Tongue (tissue), 2 donors: ENCODE data around the gene OVCA2. TPM values are rescaled to one million over a fixed set of nuclear protein-coding genes. Genes with fewer than 3 reads are reported as not detected.
"Not testable (repeated sequence)": the region's sequence is repeated elsewhere in the genome, so short reads cannot be mapped to it uniquely, and the experiment has no call there.

Experiments
- DNase-seq: peaks from one replicate; pipeline ENCODE4 v3.0.0-alpha.2; 2015
- total RNA-seq: library from RNA; depleted of rRNA; stranded (reverse); fragments of >200 nt; gene quantifications from one replicate; pipeline ENCODE4 v1.2.3, GENCODE V29; 2014

The OVCA2 gene
- total RNA-seq, result 25.6 TPM

DNA sequence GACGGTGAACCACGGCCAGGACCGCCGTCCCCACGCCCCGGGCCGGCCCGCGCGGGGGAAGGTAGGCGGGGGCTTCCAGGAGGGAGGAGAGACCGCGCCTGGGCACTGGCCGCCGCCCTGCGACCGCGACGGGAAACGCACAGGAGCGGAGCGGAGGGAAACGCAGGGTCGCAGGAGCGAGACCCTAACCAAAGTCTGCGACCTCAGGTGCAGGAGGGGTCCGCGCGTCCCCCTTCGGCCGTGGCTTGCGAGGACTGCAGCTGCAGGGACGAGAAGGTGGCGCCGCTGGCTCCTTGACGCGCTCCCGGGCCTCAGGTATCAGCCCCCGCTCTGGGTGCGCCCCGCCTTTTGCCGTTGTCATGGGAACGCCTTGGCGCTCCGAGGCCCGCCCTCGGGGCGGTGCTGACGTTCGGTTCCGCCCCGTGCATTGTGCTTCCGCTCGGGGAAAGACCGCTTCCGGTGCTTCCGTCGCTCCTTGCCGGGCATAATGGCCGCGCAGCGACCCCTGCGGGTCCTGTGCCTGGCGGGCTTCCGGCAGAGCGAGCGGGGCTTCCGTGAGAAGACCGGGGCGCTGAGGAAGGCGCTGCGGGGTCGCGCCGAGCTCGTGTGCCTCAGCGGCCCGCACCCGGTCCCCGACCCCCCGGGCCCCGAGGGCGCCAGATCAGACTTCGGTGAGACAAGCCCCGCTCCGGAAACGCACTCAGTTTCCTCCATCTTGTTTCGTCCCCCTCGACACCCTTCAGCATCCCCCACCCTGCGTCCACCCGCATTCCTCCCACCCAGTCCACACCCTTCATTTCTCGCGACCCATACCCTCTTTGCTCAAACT, at the start of gene OVCA2:
Gene OVCA2, plus strand, starts transcription at position 462 of the 829 bp plus-strand sequence. Its CDS starts 26 bp downstream, at position 488.
- DNase-seq, result peak; percentile 98

DNA sequence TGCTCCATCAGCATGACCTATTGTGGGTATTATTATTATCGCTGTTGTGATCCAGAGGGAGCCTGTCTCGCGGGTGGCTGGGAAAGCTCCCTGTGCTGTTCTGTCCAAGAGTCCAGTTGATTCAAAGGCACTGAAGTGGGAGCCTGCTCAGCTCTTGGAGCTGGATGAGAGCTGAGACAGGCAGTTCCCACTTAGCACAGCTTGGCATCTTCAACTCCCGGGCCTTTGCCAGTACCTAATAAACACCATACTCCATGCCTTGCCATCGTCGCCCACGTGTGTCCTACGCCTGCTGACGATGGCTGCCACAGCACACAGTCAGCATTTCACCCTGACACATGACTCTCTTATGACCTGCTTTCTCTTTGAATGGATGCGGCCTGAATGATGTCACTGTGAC, 49.3 kb upstream of the OVCA2 start:
- no peak for DNase-seq

DNA sequence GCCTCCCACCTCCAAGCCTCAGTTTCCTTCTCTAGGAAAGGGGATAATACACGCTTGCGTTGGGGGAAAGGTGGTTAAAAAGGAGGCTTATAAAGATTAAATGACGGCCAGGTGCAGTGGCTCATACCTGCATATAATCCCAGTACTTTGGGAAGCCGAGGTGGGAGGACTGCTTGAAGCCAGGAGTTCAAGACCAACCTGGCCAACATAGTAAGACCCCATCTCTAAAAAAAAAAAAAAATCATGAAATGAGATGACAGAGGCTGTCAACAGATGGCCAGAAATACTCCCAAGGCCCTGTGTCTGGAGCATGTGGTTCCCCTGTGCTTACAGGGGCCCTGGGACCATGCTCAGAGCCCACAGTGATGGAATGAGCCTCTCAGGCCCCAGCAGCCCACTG, 47.1 kb upstream of the OVCA2 start:
- DNase-seq, result no peak

DNA sequence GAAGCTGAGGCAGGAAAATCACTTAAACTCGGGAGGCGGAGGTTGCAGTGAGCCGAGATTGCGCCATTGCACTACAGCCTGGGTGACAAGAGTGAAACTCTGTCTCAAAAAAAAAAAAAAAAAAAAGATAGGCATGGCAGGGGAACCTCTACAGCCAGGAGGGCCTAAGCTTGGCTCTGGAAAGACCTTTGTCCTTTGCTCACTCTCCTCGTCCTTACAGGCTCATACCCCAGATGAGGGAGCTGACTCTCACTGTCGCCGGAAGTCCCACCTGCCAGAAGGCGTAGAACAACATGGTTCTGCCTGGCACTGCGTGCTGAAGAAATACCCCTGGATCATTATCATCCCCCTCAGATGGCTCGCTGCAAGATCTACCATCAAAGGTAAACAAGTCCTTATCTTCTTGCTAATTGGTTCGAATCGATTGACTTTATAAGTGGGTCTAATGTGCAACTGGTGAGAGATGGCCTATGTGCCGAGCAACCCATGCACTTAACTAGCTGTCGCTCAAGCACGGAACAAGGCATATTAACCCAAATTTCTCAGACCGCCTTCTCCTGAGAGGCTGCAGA, 46.4 kb upstream of the OVCA2 start:
- DNase-seq, result no peak

DNA sequence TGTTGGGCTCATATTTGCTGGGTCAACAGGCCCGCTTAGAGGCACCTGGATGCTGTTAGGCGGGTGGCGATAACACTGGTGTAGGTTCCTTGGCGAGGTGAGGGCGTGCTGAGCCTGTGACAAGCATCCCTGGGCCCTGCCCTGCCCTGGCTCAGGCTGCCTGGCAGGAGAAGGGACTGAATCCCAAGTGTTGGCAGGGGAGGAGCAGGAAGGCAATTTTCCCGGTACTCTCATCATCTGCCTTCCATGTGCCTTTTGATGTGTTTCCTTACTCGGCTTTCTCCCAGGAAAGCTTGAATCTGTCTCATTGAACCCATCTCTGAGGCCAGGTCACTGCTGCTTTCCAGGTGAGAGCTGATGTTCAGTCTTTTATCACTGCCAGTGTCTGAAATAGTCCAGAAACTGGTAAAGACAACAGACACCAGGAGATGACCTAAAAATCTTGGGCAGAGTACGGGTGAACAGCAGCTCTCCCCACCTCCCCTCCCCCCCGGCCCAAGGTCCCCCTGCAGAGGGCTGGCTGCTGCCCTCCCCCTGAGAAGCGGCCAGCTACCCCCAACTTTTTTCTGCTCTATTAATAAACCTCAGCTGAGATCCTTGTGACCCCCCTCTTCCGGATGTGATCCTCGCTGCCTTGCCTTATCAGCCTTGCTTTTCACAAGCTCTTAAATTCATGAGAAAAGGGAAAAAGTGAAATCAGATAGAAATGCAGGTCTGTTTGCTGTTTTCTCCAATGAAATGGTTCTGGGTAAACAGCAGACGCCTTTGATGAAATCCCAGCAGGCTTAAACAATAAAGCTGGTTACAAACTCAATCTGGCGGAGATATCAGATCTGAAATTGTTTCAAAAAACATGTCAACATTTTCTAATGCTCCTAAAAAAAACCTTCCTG, 45.7 kb upstream of the OVCA2 start:
- DNase-seq, result no peak

DNA sequence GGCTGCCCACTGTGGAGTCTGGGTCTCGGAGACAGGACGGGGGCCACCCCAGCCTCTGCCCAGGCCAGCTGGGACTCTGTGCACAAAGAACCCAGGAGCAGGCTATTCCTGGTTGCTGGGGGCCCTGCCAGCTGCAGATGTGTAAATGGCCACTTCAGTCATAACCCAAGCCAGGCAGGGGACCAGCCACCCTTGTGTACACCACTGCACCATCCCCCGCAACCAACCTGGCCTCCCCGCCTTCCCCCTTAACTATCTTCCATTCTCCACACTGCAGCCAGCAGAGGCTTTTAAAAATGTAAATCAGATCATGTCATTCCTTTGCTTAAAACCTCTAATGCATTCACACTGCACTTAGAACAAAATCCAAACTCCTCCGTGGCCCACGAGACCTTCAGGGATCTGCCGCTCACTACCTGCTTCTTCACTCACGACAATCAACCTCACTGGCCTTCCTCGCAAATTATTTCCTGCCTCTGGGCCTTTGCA, 45.0 kb upstream of the OVCA2 start:
- no peak for DNase-seq

DNA sequence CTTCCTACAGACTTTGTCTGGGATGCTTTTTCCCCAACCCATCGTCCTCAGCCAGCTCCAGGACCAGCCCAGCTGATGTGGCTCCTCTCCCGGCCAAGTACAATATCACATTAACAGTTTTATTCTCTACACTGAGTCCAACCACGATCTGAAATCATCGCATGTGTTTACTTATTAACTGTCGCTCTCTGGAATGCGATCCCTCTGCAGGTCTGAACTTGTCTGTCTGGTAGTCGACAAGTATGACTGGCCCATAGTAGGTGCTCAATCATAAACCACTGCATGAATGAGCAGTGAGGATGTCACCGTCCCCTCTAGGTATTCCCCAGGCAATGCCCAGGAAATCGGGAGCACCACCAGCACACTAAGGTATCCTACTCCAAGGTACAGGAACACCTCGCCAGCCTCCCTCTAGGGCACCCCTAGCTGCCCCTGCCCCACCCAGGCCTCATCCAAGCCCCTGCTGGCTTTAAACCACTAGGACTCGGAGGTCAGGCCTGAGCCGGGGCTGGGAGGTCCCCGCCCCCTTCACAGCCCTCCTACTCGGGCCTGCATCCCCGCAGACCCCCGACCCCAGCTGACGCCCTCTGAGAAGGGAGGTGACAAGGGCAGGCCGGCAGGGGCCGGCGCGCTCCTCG, 44.4 kb upstream of the OVCA2 start:
- DNase-seq, result no peak

DNA sequence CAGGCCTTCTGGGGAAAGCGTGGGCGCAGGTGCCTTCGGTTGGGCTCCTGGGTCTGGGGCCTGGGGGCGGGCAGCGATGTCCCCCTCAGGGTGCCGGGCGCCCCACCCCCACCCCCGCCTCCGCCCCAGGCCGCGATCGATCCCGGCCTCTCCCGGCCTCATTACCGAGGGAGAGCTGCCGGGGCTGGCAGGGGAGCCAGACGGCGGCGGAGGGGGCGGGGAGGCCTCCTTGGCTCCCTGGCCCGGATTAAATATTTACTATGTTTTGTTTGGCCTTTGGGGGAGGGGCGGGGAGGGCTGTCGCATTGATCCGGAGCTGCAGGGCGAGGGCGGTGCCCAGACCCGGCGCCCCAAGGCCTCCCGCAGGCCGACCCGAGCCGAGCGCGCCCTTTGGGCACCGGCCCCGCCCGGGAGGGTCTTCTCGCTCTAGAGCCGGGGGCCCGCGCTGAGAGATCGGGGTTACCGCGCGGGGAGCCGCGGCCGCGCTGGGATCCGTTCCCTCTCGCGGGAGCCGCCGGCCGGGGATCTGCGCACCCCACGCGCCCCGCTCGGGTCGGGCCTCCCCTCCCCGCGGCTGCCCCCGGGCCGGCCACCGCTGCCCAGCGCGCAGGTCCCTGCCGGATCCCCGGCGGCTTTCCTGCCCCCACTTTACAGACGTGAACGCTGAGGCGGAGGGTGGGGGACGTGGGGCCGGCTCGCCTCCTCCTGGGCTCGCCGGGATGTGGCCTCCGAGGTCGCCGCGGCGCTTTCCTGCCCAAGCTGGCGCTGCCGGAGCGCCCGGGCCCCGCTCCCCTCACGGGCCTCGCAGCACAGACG, 43.7 kb upstream of the OVCA2 start:
- DNase-seq, result no peak

DNA sequence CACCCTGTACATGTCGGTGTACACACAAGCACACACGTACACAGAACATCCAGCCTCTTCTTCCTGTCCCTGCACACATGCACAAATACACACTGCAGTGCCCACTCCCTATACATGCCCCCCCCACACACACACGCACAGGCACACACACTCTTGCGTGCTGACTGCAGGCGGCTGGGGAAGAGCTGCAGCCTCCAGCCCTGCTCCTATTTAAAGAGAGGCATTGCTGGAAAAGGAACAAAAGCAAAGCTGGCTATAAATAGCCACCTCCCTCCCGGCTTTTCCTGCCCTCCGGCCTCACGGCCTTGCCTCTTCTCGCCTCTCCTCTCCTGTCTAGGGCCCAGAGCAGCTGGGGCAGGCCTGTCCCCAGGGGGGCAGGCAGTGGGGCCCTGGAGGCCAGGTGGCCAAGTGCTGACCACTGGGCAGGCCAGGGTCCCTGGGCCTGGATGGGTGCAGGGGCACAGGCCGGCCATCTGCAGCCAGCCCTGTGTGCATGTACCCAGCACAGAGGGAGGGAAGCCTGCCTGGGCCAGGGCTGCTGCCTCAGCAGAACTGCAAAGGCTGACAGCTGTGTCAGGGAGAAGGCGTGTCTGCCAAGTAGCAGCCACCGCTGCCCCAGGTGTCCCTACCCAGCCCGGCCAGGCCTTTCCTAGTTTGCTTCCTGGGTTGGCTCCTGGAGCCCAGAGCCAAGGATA, 42.1 kb upstream of the OVCA2 start:
- peak; percentile 77 for DNase-seq

DNA sequence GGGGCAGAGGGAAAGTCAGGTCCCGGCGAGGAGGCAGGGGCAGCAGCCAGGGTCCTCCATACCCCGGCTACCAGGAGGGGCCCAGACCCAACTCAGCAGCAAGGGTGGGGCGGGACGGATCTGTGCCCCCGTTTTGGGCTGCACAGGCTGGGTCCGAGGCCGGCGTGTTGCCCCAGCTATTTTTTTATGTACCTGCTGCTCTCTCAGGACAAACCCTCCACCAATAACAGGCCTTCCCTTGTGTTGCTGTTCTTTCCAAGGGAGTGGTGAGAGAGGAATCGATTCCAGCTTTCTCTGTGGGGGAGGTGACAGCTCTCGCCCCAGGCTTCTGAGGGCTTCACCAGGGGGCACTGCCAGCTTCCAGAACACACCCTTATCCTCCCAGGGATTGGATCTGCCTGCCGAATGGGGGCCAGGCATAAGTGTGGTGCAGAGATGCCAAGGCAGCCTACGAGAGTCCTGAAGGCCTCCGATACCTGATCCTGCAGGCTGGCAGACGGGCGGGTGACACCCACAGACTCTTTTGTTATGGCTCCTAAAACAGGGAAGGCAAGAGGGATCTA, 39.0 kb upstream of the OVCA2 start:
- DNase-seq, result no peak

DNA sequence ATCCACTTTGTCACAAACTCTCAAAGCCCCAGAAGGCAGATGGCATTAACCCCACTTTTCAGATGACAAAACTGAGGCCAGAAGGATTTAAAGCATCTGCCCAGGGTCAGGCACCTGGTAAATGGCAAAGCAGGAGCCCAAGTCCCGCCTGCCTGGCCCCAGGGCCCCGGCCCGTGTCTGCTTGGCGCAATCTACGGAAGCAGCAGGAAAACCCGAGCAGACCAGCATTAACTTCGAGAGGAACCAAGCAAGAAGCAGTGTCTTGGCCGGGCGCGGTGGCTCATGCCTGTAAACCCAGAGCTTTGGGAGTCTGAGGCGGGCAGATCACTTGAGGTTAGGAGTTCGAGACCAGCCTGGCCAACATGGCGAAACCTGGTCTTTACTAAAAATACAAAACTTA, 38.3 kb upstream of the OVCA2 start:
- no peak for DNase-seq

DNA sequence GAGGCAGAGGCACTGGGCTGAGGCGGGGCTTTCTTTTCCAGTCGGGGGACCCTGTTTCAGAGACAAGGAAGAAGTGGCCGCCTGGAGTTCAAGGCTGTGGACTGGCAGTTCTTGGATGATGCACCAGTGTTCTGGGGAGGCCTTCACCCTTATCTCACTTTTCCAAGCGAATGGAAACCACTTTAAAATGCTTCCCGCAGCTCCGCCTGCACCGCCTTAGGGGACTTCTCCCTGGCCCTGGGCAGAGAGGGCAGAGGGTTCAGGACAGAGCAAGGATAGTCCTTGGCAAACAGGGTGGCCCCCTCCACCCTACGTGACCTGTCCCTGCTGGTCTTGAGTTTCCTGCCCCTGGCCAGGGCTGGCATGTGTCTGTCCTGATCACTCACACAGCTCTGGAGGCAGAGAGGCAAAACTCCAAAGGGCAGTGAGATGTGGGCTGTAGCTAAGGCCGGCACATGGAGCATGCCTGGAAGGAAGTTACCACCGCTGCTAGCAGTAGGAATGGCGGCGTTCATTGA, 37.3 kb upstream of the OVCA2 start:
- no peak for DNase-seq

DNA sequence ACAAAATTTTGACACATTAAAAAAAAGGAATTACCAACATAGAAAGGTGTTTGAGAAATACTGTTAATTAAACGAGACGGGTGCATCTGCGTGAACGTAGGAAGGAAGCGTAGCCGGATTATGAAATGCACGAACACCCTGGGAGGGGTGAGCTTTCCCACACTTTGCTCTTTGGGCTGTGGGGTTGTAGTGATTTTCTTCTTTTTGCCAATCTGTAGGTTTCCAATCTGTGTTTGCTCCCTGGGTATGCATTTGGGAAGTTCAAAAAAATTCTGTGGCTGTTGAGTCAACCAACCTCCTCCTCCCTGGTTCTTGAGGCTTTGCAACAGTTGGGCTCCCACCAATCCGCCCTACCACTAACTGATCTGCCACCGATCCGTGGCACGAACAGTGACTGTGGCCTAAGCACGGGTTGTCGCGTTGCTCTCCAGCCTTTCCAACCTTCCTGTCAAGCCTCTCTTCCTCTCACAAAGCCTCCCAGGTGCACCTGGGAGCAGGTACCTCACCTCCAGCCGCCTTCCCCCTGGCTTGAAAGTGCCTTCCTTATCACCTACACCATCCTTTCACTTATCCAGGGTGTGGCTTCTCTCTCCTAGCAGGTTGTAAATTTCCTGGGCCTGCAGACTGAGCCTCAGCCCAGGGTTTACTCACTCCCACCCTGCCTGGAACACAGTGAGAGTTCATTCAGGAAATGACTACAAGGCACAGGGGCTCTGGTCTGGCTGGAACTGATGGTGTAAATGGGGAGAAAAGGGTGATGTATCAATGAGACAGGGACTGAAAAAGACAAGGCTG, 33.3 kb upstream of the OVCA2 start:
- no peak for DNase-seq

DNA sequence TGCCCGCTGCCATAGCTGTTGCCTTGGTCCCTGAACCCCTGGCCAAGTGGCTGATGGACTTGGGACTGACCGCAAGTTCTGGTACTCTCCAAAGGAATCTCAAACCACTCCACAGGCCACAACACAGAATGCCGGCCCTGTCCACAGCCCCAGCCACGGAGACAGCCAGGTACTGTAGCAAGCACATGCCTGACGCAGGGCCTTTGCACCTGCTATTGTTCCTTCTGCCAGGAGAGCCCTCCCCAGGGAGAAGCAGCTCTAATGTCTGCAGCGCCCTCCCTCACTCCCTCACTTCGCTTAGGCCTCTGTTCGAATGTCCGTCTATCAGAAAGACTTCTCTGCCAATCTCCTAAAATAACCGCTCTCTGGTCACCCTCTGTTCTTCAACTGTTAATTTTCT, 32.1 kb upstream of the OVCA2 start:
- no peak for DNase-seq

DNA sequence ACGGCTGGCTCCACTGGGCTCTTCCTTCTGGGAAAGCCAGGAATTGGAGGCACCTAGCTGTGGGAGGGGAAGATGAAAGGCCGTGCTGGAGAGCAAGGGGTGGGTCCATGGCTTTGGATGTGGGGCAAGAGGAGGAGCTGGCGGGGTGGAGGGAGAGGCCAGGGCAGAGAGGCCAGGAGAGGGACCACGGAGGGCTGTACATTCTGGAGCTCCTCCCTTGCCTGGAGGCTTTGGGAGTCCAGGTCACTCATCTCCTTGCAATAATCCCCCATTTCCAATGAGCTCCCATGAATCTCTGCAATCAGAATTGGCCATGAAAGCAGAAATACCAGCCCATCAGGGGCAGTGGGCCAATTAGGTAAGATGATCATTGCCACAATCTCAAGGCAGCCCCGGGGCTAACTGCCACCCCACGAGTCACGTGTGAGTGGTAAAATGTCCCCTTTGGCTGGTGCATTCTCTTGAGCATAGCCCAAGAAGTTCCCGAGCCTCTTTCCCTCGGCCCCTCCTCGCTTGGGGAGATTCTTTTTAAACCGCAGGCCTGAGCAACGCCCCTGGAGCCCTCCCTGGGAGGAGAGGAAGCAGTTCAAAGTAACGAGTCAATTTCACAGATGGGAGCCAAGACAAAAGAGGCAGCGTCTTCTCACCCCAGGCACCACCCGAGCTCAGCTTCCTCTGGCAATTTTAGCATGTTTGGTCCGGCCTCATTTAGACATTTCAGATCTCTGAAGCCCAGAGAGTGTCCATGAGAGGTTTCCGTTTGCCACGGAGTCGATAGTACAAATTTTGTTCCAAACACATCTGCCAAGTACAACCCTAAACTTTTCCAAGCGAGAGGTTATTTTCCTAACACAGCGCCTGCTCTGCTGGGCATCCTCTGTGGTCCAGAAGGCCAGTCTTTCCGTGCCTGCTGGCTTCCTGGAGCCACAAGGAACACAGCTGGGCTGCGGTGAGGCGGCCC, 30.1 kb upstream of the OVCA2 start:
- no peak for DNase-seq

DNA sequence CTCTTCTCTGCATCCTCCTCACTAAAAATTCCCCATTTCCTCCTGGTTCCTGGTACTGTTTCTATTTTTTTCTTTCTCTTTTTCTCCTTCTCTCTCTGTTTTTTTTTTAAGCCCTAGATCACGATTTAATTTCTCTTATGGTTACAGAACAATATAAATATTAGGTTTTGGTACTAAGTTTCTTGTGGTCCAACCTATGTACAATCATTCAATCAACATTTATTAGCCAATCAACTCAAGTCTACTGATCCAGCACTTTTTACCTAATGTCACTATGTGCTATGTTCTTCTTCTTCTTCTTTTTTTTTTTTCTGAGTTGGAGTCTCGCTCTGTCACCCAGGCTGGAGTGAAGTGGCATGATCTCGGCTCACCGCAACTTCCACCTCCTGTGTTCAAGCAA, 29.3 kb upstream of the OVCA2 start:
- no peak for DNase-seq

DNA sequence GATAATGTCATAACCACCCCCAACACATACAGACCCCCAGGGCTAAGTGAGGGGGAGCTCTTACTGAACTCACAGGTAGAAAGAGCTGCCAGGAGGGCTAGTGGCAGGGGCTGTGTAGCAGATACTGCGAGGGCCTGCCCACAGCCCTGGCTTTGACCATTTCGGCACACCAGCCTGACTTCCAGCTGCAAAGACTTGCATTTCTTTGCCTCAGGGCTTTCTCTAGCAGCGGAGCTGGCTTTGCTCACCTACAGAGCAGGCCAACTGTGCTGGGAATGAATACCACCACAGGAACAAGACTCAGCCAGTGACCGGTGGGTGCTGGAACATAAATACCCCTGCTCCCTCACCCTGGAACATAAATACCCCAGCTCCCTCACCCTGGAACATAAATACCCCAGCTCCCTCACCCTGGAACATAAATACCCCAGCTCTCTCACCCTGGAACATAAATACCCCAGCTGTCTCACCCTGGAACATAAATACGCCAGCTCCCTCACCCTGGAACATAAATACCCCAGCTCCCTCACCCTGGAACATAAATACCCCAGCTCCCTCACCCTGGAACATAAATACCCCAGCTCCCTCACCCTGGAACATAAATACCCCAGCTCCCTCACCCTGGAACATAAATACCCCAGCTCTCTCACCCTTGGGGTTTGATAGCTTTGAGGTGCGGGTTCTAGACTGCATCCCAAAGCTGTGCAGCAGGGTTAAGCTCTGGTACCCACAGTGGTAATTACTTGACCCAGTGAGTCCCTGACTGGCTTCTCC, 28.4 kb upstream of the OVCA2 start:
- not testable (repeated sequence) for DNase-seq

DNA sequence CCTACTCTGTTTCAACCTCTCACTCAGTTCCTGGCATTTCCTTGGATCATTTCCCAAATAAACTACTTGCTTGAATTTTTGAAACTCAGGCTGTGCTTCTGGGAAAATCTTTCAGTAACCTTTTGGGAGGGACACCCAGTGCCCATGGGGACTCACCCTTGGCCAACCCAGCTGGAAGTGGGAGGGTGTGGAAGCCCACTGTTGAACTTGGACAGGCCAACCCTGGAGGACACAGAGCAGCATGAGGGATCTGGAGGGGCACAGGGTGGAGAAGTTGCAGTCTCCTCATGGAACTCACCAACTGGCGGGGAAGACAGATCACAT, 27.9 kb upstream of the OVCA2 start:
- DNase-seq, result no peak
